GM12878 (cell line): ENCODE results near the gene TTC39B. TPM values are rescaled to one million over a fixed set of nuclear protein-coding genes. Genes with fewer than 3 reads are reported as not detected.

Experiments used
- CREB1 ChIP-seq: IDR thresholded peaks from 2 replicates; pipeline ENCODE4 v1.6.1; 2012; ENCODE audit warnings: low read depth, mild to moderate bottlenecking, inconsistent platforms
- EGR1 ChIP-seq, 2 experiments: IDR thresholded peaks; 1 replicate in 1 of 2; 2 replicates in 1 of 2; pipeline ENCODE4 v1.6.1; 2011 to 2012; ENCODE audit warnings: low read depth in 2 of 2, low read length in 2 of 2, borderline replicate concordance in 1 of 2, mild to moderate bottlenecking in 1 of 2, moderate library complexity in 1 of 2
- ESRRA ChIP-seq: IDR thresholded peaks from 2 replicates; pipeline ENCODE4 v1.6.1; 2012; ENCODE audit warnings: mild to moderate bottlenecking, low read length, improper control_type of control experiment
- HCFC1 ChIP-seq: fragments of 150-350 bp; IDR thresholded peaks from 2 replicates; pipeline ENCODE4 v1.6.1; 2014; ENCODE audit warnings: low read length
- JUND ChIP-seq: IDR thresholded peaks from 2 replicates; pipeline ENCODE4 v1.6.1; 2012; ENCODE audit warnings: low read depth, mild to moderate bottlenecking, low read length, improper control_type of control experiment, moderate library complexity
- LARP7 ChIP-seq: fragments of 450-650 bp; IDR thresholded peaks from 2 replicates; pipeline ENCODE4 v1.6.1; 2017; ENCODE audit warnings: mild to moderate bottlenecking
- RCOR1 ChIP-seq: conservative IDR thresholded peaks from 2 replicates; pipeline ENCODE4 v1.6.1; 2012; ENCODE audit warnings: low read depth, low read length, improper control_type of control experiment
- SIX5 ChIP-seq: IDR thresholded peaks from 2 replicates; pipeline ENCODE4 v1.6.1; 2011; ENCODE audit warnings: mild to moderate bottlenecking, low read depth, low read length, moderate library complexity; ENCODE audit not compliant: severe bottlenecking
- SMC3 ChIP-seq: IDR thresholded peaks from 2 replicates; pipeline ENCODE4 v1.6.1; 2011; ENCODE audit warnings: low read length, improper control_type of control experiment, borderline replicate concordance
- SRF ChIP-seq, 2 experiments: IDR thresholded peaks; 2 replicates each; pipeline ENCODE4 v1.6.1; 2011; ENCODE audit warnings: low read depth in 2 of 2, low read length in 2 of 2, mild to moderate bottlenecking in 1 of 2, moderate library complexity in 1 of 2
- YY1 ChIP-seq: IDR thresholded peaks from 2 replicates; pipeline ENCODE4 v1.6.1; 2011; ENCODE audit warnings: low read depth, mild to moderate bottlenecking, low read length
- ZNF217 ChIP-seq: fragments of 450-650 bp; IDR thresholded peaks from 2 replicates; pipeline ENCODE4 v1.6.1; 2017; ENCODE audit warnings: antibody characterized with exemption, mild to moderate bottlenecking
- ZNF384 ChIP-seq: IDR thresholded peaks from 2 replicates; pipeline ENCODE4 v1.6.1; 2012; ENCODE audit warnings: low read depth, mild to moderate bottlenecking, low read length, improper control_type of control experiment, borderline replicate concordance
- ZZZ3 ChIP-seq: IDR thresholded peaks from 2 replicates; pipeline ENCODE4 v1.6.1; 2011; ENCODE audit warnings: low read depth; ENCODE audit not compliant: control insufficient read depth, insufficient read length
- polyA plus RNA-seq, 11 experiments: library from polyadenylated mRNA; depleted of rRNA in 4 of 11; unstranded in 6 of 11; stranded (reverse) in 5 of 11; fragments of >200 nt; fragmentation: Nextera tagmentation in 4 of 11; fragmentation: Illumina TruSeq in 1 of 11; extraction: Ambion mirVana in 4 of 11; extraction: Trizol in 1 of 11; gene quantifications; 1 replicate in 1 of 11; 2 replicates in 10 of 11; pipeline versions ENCODE4 v1.2.1 to v1.2.3, GENCODE V29; 2011 to 2016; ENCODE audit warnings: inconsistent platforms in 2 of 11, missing spikeins in 2 of 11, low read depth in 1 of 11
- total RNA-seq, 4 experiments: library from RNA; depleted of rRNA in 3 of 4; stranded (reverse); fragments of >200 nt in 3 of 4; fragmentation: Illumina TruSeq in 1 of 4; extraction: Trizol in 1 of 4; gene quantifications; 2 replicates each; pipeline versions ENCODE4 v1.2.1 to v1.2.3, GENCODE V29; 2013 to 2021
- TF ChIP-seq, protein P1 (sequence below): fragments of 150-350 bp; IDR thresholded peaks from 2 replicates; pipeline ENCODE4 v1.6.1; 2016; ENCODE audit warnings: low read depth, low read length
- TF ChIP-seq, protein P2 (sequence below), 3 experiments: IDR thresholded peaks in 2 of 3; conservative IDR thresholded peaks in 1 of 3; 2 replicates each; pipeline ENCODE4 v1.5.1; 2011; ENCODE audit warnings: low read depth in 3 of 3, low read length in 3 of 3, mild to moderate bottlenecking in 3 of 3, control low read depth in 2 of 3, moderate library complexity in 2 of 3, inconsistent platforms in 1 of 3, mixed read lengths in 1 of 3; ENCODE audit not compliant: control insufficient read depth in 2 of 3, insufficient read depth in 1 of 3; ENCODE audit errors: extremely low read depth in 1 of 3
- TF ChIP-seq, protein P3 (sequence below): fragments of 450-650 bp; IDR thresholded peaks from 2 replicates; pipeline ENCODE4 v1.6.1; 2016; ENCODE audit warnings: mild to moderate bottlenecking, moderate library complexity, borderline replicate concordance
- TF ChIP-seq, protein P4 (sequence below): IDR thresholded peaks from 2 replicates; pipeline ENCODE4 v1.6.1; 2012; ENCODE audit warnings: low read depth, low read length, improper control_type of control experiment

TTC39B gene
- total and polyA plus RNA-seq, 10 of the 15 experiments (the other 5 are each of a cell fraction or from before 2014, with no cell fraction given): 0.68 to 2.5 (median 1.5) TPM

DNA sequence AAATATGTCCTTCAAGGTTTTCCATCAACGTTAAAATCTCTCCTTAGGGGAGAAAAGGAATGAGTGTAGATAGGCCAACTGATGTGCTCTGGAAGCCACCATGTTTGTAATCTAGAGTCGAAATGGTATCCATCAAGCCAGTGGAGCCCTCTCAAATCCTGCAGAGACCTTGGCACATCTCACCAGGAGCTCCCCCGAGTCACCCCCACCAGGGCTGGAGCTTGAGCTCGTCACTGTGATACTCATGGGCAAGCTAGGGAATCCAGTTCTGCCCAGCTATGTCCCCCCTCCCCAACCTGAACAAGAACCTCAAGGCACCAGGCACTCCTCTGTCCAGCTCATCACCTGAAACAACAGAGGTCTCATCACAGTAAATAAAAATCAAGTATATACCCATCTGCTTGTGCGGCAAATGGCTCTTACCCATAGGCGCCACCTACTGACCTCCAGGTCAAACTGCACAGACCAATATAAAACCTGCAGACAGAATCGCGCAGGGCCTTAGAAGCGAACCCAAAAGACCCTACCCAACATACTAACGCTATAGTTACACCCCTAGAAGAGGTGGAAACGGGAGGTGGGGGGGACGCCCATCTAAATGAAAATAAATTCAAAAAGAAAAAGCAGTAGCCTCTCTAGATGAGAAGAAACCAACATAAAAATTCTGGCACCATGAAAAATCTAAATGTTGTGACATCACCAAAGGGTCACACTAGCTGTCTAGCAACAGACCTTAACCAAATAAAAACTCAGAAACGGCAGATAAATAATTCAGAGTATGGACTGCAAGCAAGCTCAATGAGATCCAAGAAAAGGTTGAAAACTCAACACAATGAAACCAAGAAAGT, 75.0 kb downstream of the TTC39B start (continued):
- TF ChIP-seq, protein P1, sequence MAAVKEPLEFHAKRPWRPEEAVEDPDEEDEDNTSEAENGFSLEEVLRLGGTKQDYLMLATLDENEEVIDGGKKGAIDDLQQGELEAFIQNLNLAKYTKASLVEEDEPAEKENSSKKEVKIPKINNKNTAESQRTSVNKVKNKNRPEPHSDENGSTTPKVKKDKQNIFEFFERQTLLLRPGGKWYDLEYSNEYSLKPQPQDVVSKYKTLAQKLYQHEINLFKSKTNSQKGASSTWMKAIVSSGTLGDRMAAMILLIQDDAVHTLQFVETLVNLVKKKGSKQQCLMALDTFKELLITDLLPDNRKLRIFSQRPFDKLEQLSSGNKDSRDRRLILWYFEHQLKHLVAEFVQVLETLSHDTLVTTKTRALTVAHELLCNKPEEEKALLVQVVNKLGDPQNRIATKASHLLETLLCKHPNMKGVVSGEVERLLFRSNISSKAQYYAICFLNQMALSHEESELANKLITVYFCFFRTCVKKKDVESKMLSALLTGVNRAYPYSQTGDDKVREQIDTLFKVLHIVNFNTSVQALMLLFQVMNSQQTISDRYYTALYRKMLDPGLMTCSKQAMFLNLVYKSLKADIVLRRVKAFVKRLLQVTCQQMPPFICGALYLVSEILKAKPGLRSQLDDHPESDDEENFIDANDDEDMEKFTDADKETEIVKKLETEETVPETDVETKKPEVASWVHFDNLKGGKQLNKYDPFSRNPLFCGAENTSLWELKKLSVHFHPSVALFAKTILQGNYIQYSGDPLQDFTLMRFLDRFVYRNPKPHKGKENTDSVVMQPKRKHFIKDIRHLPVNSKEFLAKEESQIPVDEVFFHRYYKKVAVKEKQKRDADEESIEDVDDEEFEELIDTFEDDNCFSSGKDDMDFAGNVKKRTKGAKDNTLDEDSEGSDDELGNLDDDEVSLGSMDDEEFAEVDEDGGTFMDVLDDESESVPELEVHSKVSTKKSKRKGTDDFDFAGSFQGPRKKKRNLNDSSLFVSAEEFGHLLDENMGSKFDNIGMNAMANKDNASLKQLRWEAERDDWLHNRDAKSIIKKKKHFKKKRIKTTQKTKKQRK: no peak
- TF ChIP-seq SRF (IDR thresholded peaks at IDR 0.05; ENCODE audit: low read depth in 2 of 2, low read length in 2 of 2): no peak
- TF ChIP-seq, protein P2, sequence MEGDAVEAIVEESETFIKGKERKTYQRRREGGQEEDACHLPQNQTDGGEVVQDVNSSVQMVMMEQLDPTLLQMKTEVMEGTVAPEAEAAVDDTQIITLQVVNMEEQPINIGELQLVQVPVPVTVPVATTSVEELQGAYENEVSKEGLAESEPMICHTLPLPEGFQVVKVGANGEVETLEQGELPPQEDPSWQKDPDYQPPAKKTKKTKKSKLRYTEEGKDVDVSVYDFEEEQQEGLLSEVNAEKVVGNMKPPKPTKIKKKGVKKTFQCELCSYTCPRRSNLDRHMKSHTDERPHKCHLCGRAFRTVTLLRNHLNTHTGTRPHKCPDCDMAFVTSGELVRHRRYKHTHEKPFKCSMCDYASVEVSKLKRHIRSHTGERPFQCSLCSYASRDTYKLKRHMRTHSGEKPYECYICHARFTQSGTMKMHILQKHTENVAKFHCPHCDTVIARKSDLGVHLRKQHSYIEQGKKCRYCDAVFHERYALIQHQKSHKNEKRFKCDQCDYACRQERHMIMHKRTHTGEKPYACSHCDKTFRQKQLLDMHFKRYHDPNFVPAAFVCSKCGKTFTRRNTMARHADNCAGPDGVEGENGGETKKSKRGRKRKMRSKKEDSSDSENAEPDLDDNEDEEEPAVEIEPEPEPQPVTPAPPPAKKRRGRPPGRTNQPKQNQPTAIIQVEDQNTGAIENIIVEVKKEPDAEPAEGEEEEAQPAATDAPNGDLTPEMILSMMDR (IDR thresholded peaks at IDR 0.05 in 2 of 3, conservative IDR thresholded peaks at IDR 0.05 in 1 of 3; ENCODE audit: control insufficient read depth in 2 of 3, extremely low read depth in 1 of 3, insufficient read depth in 1 of 3, low read depth in 3 of 3, low read length in 3 of 3): peak; percentile 69 to 86 (median 80)
- no peak for TF ChIP-seq ZNF384
- peak; percentile 49; the same call in 1 of the 2 replicates for TF ChIP-seq YY1
- TF ChIP-seq, protein P3, sequence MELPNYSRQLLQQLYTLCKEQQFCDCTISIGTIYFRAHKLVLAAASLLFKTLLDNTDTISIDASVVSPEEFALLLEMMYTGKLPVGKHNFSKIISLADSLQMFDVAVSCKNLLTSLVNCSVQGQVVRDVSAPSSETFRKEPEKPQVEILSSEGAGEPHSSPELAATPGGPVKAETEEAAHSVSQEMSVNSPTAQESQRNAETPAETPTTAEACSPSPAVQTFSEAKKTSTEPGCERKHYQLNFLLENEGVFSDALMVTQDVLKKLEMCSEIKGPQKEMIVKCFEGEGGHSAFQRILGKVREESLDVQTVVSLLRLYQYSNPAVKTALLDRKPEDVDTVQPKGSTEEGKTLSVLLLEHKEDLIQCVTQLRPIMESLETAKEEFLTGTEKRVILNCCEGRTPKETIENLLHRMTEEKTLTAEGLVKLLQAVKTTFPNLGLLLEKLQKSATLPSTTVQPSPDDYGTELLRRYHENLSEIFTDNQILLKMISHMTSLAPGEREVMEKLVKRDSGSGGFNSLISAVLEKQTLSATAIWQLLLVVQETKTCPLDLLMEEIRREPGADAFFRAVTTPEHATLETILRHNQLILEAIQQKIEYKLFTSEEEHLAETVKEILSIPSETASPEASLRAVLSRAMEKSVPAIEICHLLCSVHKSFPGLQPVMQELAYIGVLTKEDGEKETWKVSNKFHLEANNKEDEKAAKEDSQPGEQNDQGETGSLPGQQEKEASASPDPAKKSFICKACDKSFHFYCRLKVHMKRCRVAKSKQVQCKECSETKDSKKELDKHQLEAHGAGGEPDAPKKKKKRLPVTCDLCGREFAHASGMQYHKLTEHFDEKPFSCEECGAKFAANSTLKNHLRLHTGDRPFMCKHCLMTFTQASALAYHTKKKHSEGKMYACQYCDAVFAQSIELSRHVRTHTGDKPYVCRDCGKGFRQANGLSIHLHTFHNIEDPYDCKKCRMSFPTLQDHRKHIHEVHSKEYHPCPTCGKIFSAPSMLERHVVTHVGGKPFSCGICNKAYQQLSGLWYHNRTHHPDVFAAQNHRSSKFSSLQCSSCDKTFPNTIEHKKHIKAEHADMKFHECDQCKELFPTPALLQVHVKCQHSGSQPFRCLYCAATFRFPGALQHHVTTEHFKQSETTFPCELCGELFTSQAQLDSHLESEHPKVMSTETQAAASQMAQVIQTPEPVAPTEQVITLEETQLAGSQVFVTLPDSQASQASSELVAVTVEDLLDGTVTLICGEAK: no peak
- no peak for TF ChIP-seq EGR1 (IDR thresholded peaks at IDR 0.05; ENCODE audit: borderline replicate concordance in 1 of 2, low read depth in 2 of 2, low read length in 2 of 2)
- TF ChIP-seq SIX5: no peak
- peak; percentile 40; the same call in 1 of the 2 replicates for TF ChIP-seq SMC3
- no peak for TF ChIP-seq ESRRA
- TF ChIP-seq, protein P4, sequence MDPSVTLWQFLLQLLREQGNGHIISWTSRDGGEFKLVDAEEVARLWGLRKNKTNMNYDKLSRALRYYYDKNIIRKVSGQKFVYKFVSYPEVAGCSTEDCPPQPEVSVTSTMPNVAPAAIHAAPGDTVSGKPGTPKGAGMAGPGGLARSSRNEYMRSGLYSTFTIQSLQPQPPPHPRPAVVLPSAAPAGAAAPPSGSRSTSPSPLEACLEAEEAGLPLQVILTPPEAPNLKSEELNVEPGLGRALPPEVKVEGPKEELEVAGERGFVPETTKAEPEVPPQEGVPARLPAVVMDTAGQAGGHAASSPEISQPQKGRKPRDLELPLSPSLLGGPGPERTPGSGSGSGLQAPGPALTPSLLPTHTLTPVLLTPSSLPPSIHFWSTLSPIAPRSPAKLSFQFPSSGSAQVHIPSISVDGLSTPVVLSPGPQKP: no peak
- no peak for TF ChIP-seq ZZZ3
- TF ChIP-seq JUND: no peak
- no peak for TF ChIP-seq LARP7
- TF ChIP-seq ZNF217: no peak
- no peak for TF ChIP-seq HCFC1
- no peak for TF ChIP-seq RCOR1
- TF ChIP-seq CREB1: no peak
